ENCODE results near the gene ACP3. TPM values are rescaled to one million over a fixed set of nuclear protein-coding genes. Genes with fewer than 3 reads are reported as not detected.

ACP3 gene
- total RNA-seq, 1 donor from 2014 or later = not detected

Other genes starting within 250 kb of the ACP3 start
- 71.6 and 98.6 TPM in 2 replicates for gene DNAJC13, start 100.1 kb downstream of the ACP3 start, total RNA-seq

Measured in dermis blood vessel endothelial cell (primary cell).